ENCODE results near the gene RAB40B. TPM values are rescaled to one million over a fixed set of nuclear protein-coding genes. Genes with fewer than 3 reads are reported as not detected.

The RAB40B gene
- total and polyA plus RNA-seq, 2 of the 13 experiments (the other 11 are each of a cell fraction or from before 2014, with no cell fraction given), result 6.2 to 6.5 TPM

GRCh38 chr17:82631544-82631943, 67.0 kb downstream of the RAB40B start:
- FAIRE-seq, result no peak
- Histone ChIP-seq H4K20me1 (ENCODE audit: insufficient read depth, low read length) (peaks cover 22% of the 10 kb centered on the region), H3K4me2 (ENCODE audit: low read depth, low read length) (no peak overlapping the region), H3K9me3 (ENCODE audit: low read length) (no peaks in the 10 kb centered on the region), H3K9ac (ENCODE audit: insufficient read depth, low read depth, low read length) (no peak overlapping the region), H3K79me2 (ENCODE audit: insufficient read depth, low read length) (peaks cover 72% of the 10 kb centered on the region), H2AFZ (ENCODE audit: low read length) (no peak overlapping the region), H3K36me3 (replicated peaks in 1 of 2; ENCODE audit: control insufficient read depth in 1 of 2, insufficient read depth in 2 of 2, low read length in 2 of 2) (peaks cover 25 to 75% of the 10 kb centered on the region in 2 experiments), H3K27ac (ENCODE audit: extremely low read length, insufficient read depth, low read length) (no peak overlapping the region), H3K27me3 (ENCODE audit: control insufficient read depth in 1 of 2, insufficient read depth in 2 of 2, low read length in 2 of 2) (no peaks in the 10 kb centered on the region), H3K4me1 (ENCODE audit: insufficient read depth, low read length) (peaks cover 27% of the 10 kb centered on the region), H3K4me3 (replicated peaks in 1 of 3; ENCODE audit: insufficient read depth in 1 of 3, low read depth in 2 of 3, low read length in 3 of 3) (no peak overlapping the region)
- intact Hi-C loops (cut with micrococcal nuclease; ENCODE audit: unreplicated experiment), result no loop called here
- WGBS (ENCODE audit: low lambda C conversion rate), result 82% methylated on average over 6 of the region's 6 CpGs
- TF ChIP-seq MAFK (conservative IDR thresholded peaks at IDR 0.05 in 1 of 2, IDR thresholded peaks at IDR 0.05 in 1 of 2; ENCODE audit: low read length in 2 of 2), result peak; percentile 74 to 85
- peak; percentile 77 for TF ChIP-seq MAFF (IDR thresholded peaks at IDR 0.05; ENCODE audit: low read depth, low read length)
- TF ChIP-seq CENPT (CRISPR knock-in tag; IDR thresholded peaks at IDR 0.05; ENCODE audit: low read depth), result no peak
- no peak for DNase-seq (ENCODE audit: low spot score)
- in situ Hi-C loops (cut with HindIII; ENCODE audit: extremely low pct_ligation_motif_present, low pct_unique_long_range_greater_than_20kb), result no loop called here
- ChIA-PET POLR2A (no interaction called here), CTCF (ENCODE audit: low intra/inter-chr PET ratio, low total read pairs) (no interaction called here)
- no peak for ATAC-seq
- BruUV-seq (replicated peaks), result no TSS peak

- Histone ChIP-seq H3K4me2 (ENCODE audit: low read depth, low read length) (no peak overlapping the region), H4K20me1 (ENCODE audit: insufficient read depth, low read length) (peaks cover 11% of the 10 kb centered on the region), H3K9me3 (ENCODE audit: low read length) (no peaks in the 10 kb centered on the region), H3K27ac (ENCODE audit: extremely low read length, insufficient read depth, low read length) (no peak overlapping the region), H3K79me2 (ENCODE audit: insufficient read depth, low read length) (peaks cover 60% of the 10 kb centered on the region), H3K4me1 (ENCODE audit: insufficient read depth, low read length) (peaks cover 14% of the 10 kb centered on the region), H3K9ac (ENCODE audit: insufficient read depth, low read depth, low read length) (no peak overlapping the region), H3K27me3 (ENCODE audit: control insufficient read depth in 1 of 2, insufficient read depth in 2 of 2, low read length in 2 of 2) (no peaks in the 10 kb centered on the region), H2AFZ (ENCODE audit: low read length) (no peak overlapping the region), H3K4me3 (replicated peaks in 1 of 3; ENCODE audit: insufficient read depth in 1 of 3, low read depth in 2 of 3, low read length in 3 of 3) (no peak overlapping the region), H3K36me3 (replicated peaks in 1 of 2; ENCODE audit: control insufficient read depth in 1 of 2, insufficient read depth in 2 of 2, low read length in 2 of 2) (peaks cover 29 to 82% of the 10 kb centered on the region in 2 experiments)
- intact Hi-C loops (cut with micrococcal nuclease; ENCODE audit: unreplicated experiment), result no loop called here
- 95% methylated on average over 12 of the region's 12 CpGs for WGBS (ENCODE audit: low lambda C conversion rate)
- BruUV-seq (replicated peaks), result no TSS peak
- no peak for ATAC-seq
- FAIRE-seq, result no peak
- in situ Hi-C loops (cut with HindIII; ENCODE audit: extremely low pct_ligation_motif_present, low pct_unique_long_range_greater_than_20kb), result no loop called here
- CTCF ChIA-PET (ENCODE audit: low intra/inter-chr PET ratio, low total read pairs), result no interaction called here
- no peak for DNase-seq (ENCODE audit: low spot score)
- POLR2A ChIA-PET, result interaction anchor here (0.5 kb wide), 1 partner anchor 131 kb away, joined by 3 read pairs; no protein-coding TSS in a partner anchor
- no peak for TF ChIP-seq HMGA1 (CRISPR knock-in tag; conservative IDR thresholded peaks at IDR 0.05)
- no peak for TF ChIP-seq ZNF672 (CRISPR knock-in tag; IDR thresholded peaks at IDR 0.05)
- TF ChIP-seq ZFP36L1 (CRISPR knock-in tag; IDR thresholded peaks at IDR 0.05), result no peak
- TF ChIP-seq POGK (CRISPR knock-in tag; conservative IDR thresholded peaks at IDR 0.05), result no peak
- no peak for TF ChIP-seq ONECUT2 (CRISPR knock-in tag; IDR thresholded peaks at IDR 0.05)
- no peak for TF ChIP-seq MXI1 (IDR thresholded peaks at IDR 0.05; ENCODE audit: borderline replicate concordance, low read depth, low read length)
- TF ChIP-seq ISL2 (CRISPR knock-in tag; IDR thresholded peaks at IDR 0.05), result no peak
- TF ChIP-seq ZNF496 (CRISPR knock-in tag; IDR thresholded peaks at IDR 0.05; ENCODE audit: insufficient replicate concordance), result no peak
- TF ChIP-seq ZNF781 (CRISPR knock-in tag; IDR thresholded peaks at IDR 0.05; ENCODE audit: borderline replicate concordance, not compliant biosample characterization), result no peak
- no peak for TF ChIP-seq RFXANK (CRISPR knock-in tag; IDR thresholded peaks at IDR 0.05)
- no peak for TF ChIP-seq XRCC5 (optimal IDR thresholded peaks at IDR 0.05; ENCODE audit: low read length)
- no peak for TF ChIP-seq ZMAT5 (CRISPR knock-in tag; IDR thresholded peaks at IDR 0.05; ENCODE audit: borderline replicate concordance, low read depth)
- no peak for TF ChIP-seq ZNF784 (CRISPR knock-in tag; IDR thresholded peaks at IDR 0.05; ENCODE audit: borderline replicate concordance)
- TF ChIP-seq ZBTB20 (CRISPR knock-in tag; IDR thresholded peaks at IDR 0.05; ENCODE audit: borderline replicate concordance, low read depth), result no peak
- no peak for TF ChIP-seq MTF1 (CRISPR knock-in tag; IDR thresholded peaks at IDR 0.05)
Observed at GRCh38 chr17:82630212-82630611, 68.3 kb downstream of the RAB40B start.
